ENCODE results near the gene LDLRAD4.

- TF ChIP-seq CTCF (IDR thresholded peaks at IDR 0.05) (no peak), EZH2 (IDR thresholded peaks at IDR 0.05; ENCODE audit: borderline replicate concordance, insufficient read depth, low read depth, low read length, poor library complexity, severe bottlenecking) (no peak)
Measured at GRCh38 chr18:13526519-13526918, 308.0 kb downstream of the LDLRAD4 start.
